Parathyroid adenoma (tissue), 2 donors: ENCODE measurements around the gene BAZ2B.

ENCODE experiments used
- H2AFZ ChIP-seq: fragments of 300-600 bp; sonication (generic); one replicate; pipeline ENCODE4 v1.7.0; 2017; ENCODE audit warnings: antibody characterized with exemption, mild to moderate bottlenecking
- H3K27ac ChIP-seq: fragments of 300-600 bp; sonication (generic); one replicate; pipeline ENCODE4 v1.7.0; 2017
- H3K27me3 ChIP-seq: fragments of 300-600 bp; sonication (generic); one replicate; pipeline ENCODE4 v1.7.0; 2017; ENCODE audit warnings: low read length; ENCODE audit not compliant: control insufficient read depth, insufficient read depth
- H3K36me3 ChIP-seq: fragments of 300-600 bp; sonication (generic); one replicate; pipeline ENCODE4 v1.7.0; 2017; ENCODE audit warnings: low read length; ENCODE audit not compliant: control insufficient read depth, insufficient read depth
- H3K4me1 ChIP-seq: fragments of 300-600 bp; sonication (generic); one replicate; pipeline ENCODE4 v1.7.0; 2017; ENCODE audit warnings: control low read depth
- H3K4me2 ChIP-seq: fragments of 300-600 bp; sonication (generic); one replicate; pipeline ENCODE4 v1.7.0; 2017; ENCODE audit warnings: low read length
- H3K4me3 ChIP-seq: fragments of 300-600 bp; sonication (generic); one replicate; pipeline ENCODE4 v1.7.0; 2017; ENCODE audit warnings: low read depth, low read length
- H3K79me2 ChIP-seq: fragments of 300-600 bp; sonication (generic); one replicate; pipeline ENCODE4 v1.7.0; 2017; ENCODE audit warnings: control low read depth
- H3K9ac ChIP-seq: fragments of 300-600 bp; sonication (generic); one replicate; pipeline ENCODE4 v1.7.0; 2017; ENCODE audit warnings: mild to moderate bottlenecking
- H3K9me3 ChIP-seq: fragments of 300-600 bp; sonication (generic); one replicate; pipeline ENCODE4 v1.7.0; 2017; ENCODE audit warnings: low read length; ENCODE audit not compliant: control insufficient read depth
- CTCF ChIP-seq: fragments of 300-600 bp; sonication (generic); IDR thresholded peaks from one replicate; pipeline ENCODE4 v1.7.0; 2017; ENCODE audit warnings: antibody characterized with exemption, mild to moderate bottlenecking
- donor health status: primary hyperparathyroidism.

BAZ2B gene

DNA sequence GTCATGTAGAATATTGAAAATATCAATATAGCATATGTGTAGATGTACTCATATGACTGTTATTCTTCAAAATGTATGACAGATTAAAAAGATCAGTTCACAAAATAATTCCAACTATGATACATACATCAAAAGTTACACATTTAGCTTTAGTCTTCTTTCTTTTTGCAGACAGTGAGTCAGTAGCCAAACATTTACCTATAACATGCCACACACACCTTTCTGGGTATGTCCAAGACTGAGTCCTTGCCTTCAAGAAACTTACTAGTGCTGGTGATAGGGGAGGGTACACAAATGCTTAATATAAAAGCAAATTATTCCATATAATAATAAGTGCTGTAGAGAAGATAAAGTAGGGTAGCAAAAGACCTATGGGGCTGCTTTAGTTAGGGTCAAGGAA, 176.9 kb downstream of the BAZ2B start:
- no peaks in the 10 kb centered on the region for H3K36me3 ChIP-seq
- no peaks in the 10 kb centered on the region for H3K79me2 ChIP-seq
- H3K4me2 ChIP-seq, result no peak overlapping the region
- no peak overlapping the region for H2AFZ ChIP-seq
- no peak overlapping the region for H3K4me3 ChIP-seq
- no peak overlapping the region for H3K27ac ChIP-seq
- TF ChIP-seq CTCF, result no peak
- no peaks in the 10 kb centered on the region for H3K4me1 ChIP-seq
- no peaks in the 10 kb centered on the region for H3K27me3 ChIP-seq
- no peaks in the 10 kb centered on the region for H3K9me3 ChIP-seq
- H3K9ac ChIP-seq, result no peak overlapping the region

GRCh38 chr2:159438720-159439353, 177.5 kb downstream of the BAZ2B start:
- no peak overlapping the region for H2AFZ ChIP-seq
- no peaks in the 10 kb centered on the region for H3K79me2 ChIP-seq
- no peaks in the 10 kb centered on the region for H3K9me3 ChIP-seq
- no peak overlapping the region for H3K27ac ChIP-seq
- no peaks in the 10 kb centered on the region for H3K27me3 ChIP-seq
- TF ChIP-seq CTCF, result no peak
- no peak overlapping the region for H3K4me2 ChIP-seq
- H3K9ac ChIP-seq, result no peak overlapping the region
- no peaks in the 10 kb centered on the region for H3K4me1 ChIP-seq
- H3K36me3 ChIP-seq, result no peaks in the 10 kb centered on the region
- no peak overlapping the region for H3K4me3 ChIP-seq

DNA sequence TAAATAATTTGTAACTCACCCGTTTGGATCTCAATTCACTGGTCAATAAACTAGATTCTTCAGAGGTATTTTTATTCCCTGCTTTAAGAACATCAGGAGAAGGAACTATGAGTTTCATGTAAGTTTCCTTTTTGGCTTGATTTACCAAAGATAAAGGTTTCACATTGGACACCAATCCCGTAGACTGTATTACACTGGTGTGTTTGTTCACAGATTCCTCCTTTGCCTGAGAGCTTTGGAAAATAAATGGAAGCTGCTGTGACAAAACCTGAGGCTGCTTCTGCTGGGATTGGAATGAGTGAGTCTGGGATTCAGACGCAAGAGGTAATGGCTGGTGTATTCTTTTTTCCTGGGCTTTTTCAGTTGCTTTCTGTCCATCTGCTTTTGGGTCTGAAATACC, 178.1 kb downstream of the BAZ2B start:
- no peak overlapping the region for H3K4me2 ChIP-seq
- no peak for TF ChIP-seq CTCF
- H3K79me2 ChIP-seq, result no peaks in the 10 kb centered on the region
- no peaks in the 10 kb centered on the region for H3K4me1 ChIP-seq
- no peak overlapping the region for H3K4me3 ChIP-seq
- H3K27ac ChIP-seq, result no peak overlapping the region
- no peaks in the 10 kb centered on the region for H3K36me3 ChIP-seq
- H3K9ac ChIP-seq, result no peak overlapping the region
- H3K9me3 ChIP-seq, result no peaks in the 10 kb centered on the region
- no peak overlapping the region for H2AFZ ChIP-seq
- no peaks in the 10 kb centered on the region for H3K27me3 ChIP-seq

- H2AFZ ChIP-seq, result no peak overlapping the region
- H3K4me1 ChIP-seq, result peaks cover 2% of the 10 kb centered on the region
- no peak overlapping the region for H3K9ac ChIP-seq
- H3K27ac ChIP-seq, result no peak overlapping the region
- no peaks in the 10 kb centered on the region for H3K9me3 ChIP-seq
- H3K4me3 ChIP-seq, result no peak overlapping the region
- no peaks in the 10 kb centered on the region for H3K79me2 ChIP-seq
- no peaks in the 10 kb centered on the region for H3K27me3 ChIP-seq
- TF ChIP-seq CTCF, result no peak
- H3K36me3 ChIP-seq, result no peaks in the 10 kb centered on the region
- H3K4me2 ChIP-seq, result no peak overlapping the region
Measured at GRCh38 chr2:159432610-159433009, 183.7 kb downstream of the BAZ2B start.

GRCh38 chr2:159427048-159427447, 189.3 kb downstream of the BAZ2B start:
- Histone ChIP-seq H3K9me3 (no peaks in the 10 kb centered on the region), H3K27me3 (no peaks in the 10 kb centered on the region), H3K4me3 (no peak overlapping the region), H2AFZ (no peak overlapping the region), H3K4me2 (no peak overlapping the region), H3K36me3 (no peaks in the 10 kb centered on the region), H3K9ac (no peak overlapping the region), H3K79me2 (peaks cover 3% of the 10 kb centered on the region), H3K4me1 (peaks cover 2% of the 10 kb centered on the region), H3K27ac (no peak overlapping the region)
- TF ChIP-seq CTCF, result no peak
